Measurements from ENCODE around the gene KDM7A.
"Not testable (repeated sequence)": the region's sequence is repeated elsewhere in the genome, so short reads cannot be mapped to it uniquely, and the experiment has no call there.

Gene KDM7A

GRCh38 chr7:140155428-140155827 is 21.4 kb downstream of the KDM7A start:
- no peak for DNase-seq

GRCh38 chr7:140153666-140154161 is 23.1 kb downstream of the KDM7A start:
- no peak for DNase-seq

GRCh38 chr7:140146574-140146973 is 30.2 kb downstream of the KDM7A start:
- DNase-seq = no peak

GRCh38 chr7:140145709-140146108 is 31.1 kb downstream of the KDM7A start:
- DNase-seq = no peak

- DNase-seq = no peak
Observed at GRCh38 chr7:140144821-140145220, 32.0 kb downstream of the KDM7A start.

- no peak for DNase-seq
Observed at GRCh38 chr7:140143997-140144396, 32.8 kb downstream of the KDM7A start.

GRCh38 chr7:140142031-140142430 is 34.8 kb downstream of the KDM7A start:
- no peak for DNase-seq

GRCh38 chr7:140141256-140141655 is 35.5 kb downstream of the KDM7A start:
- DNase-seq = no peak

- DNase-seq = no peak
Observed at GRCh38 chr7:140137078-140137477, 39.7 kb downstream of the KDM7A start.

GRCh38 chr7:140136073-140136472 is 40.7 kb downstream of the KDM7A start:
- no peak for DNase-seq

- DNase-seq = no peak
Observed at GRCh38 chr7:140134039-140134438, 42.7 kb downstream of the KDM7A start.

GRCh38 chr7:140127360-140128127 is 49.2 kb downstream of the KDM7A start:
- no peak for DNase-seq

- DNase-seq = no peak
Observed at GRCh38 chr7:140126435-140127034, 50.2 kb downstream of the KDM7A start.

- no peak for DNase-seq
Observed at GRCh38 chr7:140122965-140123364, 53.8 kb downstream of the KDM7A start.

- no peak for DNase-seq
Observed at GRCh38 chr7:140121326-140121725, 55.5 kb downstream of the KDM7A start.

GRCh38 chr7:140114817-140115216 is 62.0 kb downstream of the KDM7A start:
- not testable (repeated sequence) for DNase-seq

GRCh38 chr7:140108777-140109176 is 68.0 kb downstream of the KDM7A start:
- DNase-seq = not testable (repeated sequence)

- DNase-seq = no peak
Observed at GRCh38 chr7:140096459-140096858, 80.3 kb downstream of the KDM7A start.

- DNase-seq = no peak
Observed at GRCh38 chr7:140093375-140093774, 83.4 kb downstream of the KDM7A start.

- DNase-seq = no peak
Observed at GRCh38 chr7:140085447-140085846, 91.3 kb downstream of the KDM7A start.

- DNase-seq = no peak
Observed at GRCh38 chr7:140084972-140085371, 91.8 kb downstream of the KDM7A start.

GRCh38 chr7:140084142-140084655 is 92.6 kb downstream of the KDM7A start:
- no peak for DNase-seq

- DNase-seq = no peak
Observed at GRCh38 chr7:140082770-140083169, 94.0 kb downstream of the KDM7A start.

- DNase-seq = no peak
Observed at GRCh38 chr7:140081774-140082425, 94.9 kb downstream of the KDM7A start.
